Measurements from ENCODE around the gene MLC1.

The MLC1 gene

DNA sequence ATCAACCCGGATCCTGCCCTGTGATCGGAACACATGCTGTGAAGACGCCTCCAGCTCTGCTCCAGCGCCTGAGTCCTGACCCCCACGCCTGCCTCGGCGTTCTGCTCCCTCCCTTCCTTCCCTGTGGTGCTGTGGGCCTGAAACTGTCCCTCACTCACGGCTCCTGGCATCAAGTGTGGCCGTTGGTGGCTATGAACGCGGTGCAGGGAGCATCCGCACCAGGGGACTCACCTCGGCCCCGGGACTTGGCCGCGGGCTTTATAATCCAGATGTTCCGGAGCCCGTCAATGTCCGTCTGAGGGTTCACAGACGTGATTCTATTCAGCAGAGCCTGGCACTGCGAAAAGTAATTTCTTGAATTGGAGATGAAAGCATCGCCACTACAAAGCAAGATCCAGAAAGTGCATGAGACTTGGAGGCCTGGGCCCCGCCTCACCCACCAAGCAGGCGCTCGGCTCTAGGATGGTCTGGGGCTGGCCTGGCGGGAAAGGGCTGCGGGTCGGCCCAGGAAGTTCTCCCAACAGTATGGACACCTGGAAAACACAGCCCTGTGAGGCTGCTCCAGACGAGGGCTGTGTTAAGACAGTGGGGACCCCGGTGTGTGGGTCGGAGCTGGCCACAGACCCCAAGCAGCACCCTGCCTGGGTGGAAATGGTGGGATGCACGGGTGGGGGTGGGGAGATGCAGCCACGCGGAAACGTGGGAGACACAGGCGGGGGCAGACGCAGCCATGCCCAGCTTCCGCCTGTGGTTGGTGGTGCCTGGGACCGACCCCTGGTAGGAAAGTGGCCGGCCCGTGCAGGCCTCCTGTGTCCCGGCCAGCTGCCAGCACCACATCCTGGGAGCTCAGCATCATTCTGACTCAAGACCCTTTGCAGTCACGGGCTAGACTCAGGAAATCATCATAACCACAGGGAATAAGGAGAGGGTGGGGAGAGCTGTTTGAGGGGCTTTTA, 50.8 kb downstream of the MLC1 start:
- DNase-seq = no peak

DNA sequence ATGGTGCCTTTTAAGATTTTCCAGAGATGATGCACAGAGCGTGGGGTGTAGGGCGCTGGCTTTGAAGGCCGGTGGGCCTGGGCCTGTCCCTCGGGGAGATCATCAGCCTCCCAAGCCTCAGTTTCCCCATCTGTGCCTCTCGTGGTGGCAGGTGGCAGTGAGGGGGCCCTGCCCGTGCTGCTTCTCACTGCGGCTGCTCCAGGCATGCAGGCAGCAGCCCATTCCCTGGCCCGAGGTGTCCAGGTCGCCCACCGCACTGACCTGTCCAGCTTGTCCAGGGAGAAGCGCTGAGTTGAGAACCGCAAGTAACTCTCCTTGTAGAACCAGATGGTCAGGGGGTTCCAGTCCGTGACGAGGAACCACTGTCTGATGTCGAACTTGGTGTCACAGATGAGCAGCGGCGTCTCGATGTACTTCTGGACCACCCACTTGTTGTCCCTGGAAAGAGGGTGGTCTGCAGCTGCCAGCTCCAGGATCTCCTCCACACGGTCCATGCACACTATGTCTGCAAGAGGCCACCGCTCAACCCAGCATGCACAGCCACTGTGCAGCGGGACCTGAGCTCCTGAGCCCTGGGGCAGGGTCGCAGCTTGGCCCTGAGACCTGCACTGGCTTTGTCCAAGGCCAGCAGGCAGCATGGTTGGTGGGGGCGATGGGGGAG, 52.2 kb downstream of the MLC1 start:
- no peak for DNase-seq

DNA sequence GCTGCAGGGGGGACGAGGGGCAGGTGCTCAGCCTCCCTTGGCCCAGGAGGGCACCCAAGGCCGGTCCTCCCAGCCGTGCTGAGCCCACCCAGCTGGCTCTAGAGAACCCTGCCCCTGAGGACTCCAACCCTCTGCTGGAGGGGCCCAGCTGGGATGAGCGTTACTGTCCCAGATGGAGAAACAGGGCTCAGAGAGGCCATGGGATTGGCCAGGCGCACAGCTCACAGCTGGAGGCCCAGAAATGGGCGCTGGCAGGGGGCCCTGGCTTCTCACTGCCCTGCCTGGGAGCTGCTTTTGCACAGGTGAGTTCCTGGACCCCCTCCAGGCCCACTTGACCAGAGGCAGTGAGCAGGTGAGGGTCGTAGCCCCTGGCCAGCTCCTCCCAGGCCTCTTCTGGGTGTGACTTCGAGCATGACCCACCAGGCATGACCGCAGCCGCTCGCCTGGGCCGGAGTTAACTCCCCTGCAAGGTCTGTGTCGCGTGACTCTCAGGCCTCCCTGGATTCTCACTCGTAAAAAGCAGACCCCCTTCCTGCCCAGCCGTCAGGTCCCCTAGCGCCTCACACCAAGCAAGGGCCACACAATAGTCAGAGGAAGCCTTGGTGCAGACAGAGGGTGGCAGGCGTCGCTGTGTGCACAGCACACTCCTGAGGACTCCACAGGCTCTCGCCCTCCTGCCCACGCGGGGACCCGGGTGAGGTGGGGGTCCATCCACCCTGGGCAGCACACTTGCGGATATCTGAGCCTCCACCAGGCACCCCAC, 52.9 kb downstream of the MLC1 start:
- no peak for DNase-seq

DNA sequence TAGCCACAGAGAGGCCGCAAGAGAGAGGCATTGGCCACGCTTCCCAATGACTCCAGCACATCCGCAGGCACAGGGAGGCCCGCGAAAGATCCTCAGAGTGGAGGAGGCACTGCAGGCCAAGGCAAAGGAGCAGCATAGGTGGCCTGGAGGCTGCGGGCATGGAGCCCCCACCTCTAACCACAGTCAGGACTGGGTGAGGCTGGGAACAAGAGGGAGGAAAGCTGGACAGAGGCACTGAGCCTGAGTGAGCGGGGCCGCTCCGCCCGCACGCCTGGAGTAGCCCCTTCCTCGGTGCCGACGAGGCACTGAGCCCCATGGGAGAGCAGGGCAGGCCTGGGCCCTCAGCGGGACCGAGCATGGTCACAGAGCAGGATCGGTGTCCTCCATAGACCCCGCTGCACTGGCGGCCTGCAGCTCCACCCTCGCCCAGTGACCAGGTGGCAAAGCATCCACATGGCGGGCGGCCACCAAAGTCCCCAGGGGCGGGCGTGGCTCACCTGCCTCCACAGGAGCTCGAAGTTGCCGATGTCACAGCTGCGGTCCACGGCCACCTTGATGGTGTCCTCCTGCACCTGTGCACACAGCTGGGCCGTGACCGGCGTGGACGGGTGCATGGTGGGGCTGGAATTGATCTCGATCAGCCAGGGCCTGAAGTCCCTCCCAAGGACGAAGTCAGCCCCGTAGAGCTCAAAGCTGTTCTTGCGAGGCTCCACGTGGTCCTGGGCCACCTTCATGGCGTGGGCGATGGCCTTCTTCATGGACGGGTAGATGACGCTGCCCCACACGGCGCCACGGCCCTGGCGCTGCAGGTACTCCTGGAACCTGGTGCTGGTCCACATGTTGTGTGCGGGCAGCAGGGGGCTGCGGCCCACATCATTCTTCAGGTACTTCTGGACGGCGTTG, 53.8 kb downstream of the MLC1 start:
- DNase-seq = no peak

DNA sequence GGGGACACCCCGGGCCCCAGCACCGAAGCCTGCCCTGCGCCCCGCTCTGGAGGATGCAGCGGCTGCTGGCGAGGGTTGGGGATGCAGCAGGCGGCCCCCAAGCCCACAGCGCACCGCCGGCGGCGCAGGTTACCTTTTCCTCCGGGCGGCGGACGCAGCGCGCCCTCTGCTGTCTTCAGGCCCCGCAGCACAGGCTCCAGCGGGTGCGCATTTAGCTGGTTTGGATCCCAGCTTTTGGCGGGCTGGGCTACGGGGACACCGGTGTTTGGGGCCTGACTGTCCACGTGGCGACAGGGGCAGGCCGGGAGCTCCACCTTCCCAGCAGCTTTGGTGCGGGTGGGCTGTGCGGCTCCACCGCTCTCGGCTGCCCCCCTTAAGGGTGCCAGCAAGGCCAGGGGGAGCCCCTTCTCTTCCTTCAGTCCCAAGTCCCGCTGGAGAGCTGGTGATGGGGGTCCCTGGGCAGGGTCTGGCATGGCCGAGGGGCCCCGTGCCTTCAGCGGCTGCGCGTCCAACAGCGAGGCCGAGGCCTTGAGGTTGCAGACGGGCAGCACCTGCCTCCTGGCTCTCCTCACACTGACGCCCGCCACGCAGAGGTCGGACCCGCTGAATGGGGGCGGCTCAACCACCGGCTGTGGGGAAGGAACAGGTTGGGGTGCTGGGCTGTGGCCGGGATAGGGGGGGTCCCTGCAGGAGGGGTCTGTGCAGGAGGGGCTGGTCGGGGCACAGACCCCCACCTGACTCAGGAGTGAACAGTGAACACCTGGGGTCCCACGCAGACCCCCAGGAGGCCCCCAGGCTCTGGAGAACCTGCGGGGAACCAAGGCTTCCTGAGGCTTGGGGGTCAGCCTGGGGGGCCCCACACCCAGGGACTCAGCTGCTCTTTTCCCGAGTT, 54.7 kb downstream of the MLC1 start:
- DNase-seq = no peak

DNA sequence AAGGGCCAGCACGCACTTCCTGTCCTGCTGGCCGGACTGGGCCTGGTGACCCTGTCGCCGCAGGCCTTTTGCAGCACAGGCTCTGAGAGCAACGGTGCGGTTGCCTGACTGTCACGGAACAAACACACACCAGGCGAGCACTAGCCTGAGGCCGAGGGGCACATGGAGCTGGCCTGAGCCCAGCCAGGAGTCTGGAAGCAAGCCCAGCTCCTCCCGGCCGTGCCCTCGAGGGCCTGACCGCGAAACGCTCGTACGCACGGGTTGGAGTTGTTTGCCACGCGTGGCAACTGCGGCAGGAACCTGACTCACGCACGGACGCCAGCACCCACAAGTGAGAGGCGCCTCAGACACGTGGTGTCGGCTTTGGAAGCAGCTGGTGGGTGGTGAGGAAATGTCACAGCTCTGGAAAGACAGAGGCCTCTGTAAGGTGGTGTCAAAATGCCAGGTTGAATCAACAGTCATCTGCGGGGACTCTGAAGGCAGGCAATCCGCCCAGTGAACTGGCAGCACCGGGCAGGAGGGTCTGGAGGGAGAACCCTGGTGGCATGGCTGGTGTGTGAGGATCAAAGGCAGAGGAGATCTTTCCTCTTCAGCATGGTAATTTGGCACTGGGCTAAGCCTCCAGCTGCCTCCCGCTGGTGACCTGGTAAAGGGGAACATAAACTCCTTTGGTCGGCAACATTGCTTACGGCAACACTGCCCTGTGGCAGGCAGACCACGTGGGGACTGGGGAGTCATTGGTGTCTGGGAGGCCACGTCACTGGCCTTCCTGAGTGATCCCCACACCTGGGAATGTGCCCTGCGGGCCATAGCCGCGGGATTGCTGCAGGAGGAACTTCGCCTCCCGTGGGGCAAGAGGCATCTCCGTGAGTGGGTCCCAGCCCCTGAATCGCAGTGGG, 57.3 kb downstream of the MLC1 start:
- no peak for DNase-seq

DNA sequence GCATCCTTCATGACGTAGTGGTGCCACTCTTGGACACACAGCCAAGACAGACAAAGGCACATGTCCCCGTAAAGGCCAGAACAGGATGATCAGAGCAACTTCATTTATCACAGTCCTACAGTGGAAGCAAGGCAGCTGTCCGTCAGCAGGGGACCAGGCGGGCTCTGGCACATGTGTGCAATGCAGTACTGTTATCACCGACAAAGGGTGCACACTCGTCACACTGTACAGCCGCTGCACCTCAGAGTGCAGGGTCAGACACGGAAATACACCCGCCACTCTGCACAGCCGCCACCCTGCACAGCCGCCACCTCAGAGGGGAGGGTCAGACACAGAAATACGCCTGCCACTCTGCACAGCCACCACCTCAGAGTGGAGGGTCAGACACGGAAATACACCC, 59.2 kb downstream of the MLC1 start:
- no peak for DNase-seq

DNA sequence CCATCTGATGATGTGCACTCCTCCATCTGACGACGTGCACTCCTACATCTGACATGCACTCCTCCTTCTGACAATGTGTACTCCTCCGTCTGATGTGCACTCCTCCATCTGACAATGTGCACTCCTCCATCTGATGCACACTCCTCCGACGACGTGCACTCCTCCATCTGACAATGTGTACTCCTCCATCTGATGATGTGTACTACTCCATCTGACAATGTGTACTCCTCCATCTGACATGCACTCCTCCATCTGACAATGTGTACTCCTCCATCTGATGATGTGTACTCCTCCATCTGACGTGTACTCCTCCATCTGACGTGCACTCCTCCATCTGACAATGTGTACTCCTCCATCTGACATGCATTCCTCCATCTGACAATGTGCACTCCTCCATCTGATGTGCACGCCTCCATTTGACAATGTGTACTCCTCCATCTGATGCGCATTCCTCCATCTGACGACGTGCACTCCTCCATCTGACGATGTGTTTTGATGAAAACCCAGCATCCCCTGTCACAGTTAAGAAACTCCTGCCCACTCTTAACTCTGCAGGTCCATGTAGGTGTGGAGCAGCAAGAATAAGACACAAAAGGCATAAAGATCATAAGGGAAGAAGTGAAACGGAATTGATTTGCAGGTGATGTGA, 62.9 kb downstream of the MLC1 start:
- no peak for DNase-seq

DNA sequence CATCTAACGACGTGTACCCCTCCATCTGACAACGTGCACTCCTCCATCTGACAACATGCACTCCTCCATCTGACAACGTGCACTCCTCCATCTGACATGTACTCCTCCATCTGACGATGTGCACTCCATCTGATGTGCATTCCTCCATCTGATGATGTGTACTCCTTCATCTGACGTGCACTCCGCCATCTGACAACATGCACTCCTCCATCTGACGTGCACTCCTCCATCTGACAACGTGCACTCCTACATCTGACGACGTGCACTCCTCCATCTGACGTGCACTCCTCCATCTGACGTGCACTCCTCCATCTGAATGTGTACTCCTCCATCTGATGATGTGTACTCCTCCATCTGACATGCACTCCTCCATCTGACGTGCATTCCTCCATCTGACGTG, 64.6 kb downstream of the MLC1 start:
- DNase-seq = no peak

DNA sequence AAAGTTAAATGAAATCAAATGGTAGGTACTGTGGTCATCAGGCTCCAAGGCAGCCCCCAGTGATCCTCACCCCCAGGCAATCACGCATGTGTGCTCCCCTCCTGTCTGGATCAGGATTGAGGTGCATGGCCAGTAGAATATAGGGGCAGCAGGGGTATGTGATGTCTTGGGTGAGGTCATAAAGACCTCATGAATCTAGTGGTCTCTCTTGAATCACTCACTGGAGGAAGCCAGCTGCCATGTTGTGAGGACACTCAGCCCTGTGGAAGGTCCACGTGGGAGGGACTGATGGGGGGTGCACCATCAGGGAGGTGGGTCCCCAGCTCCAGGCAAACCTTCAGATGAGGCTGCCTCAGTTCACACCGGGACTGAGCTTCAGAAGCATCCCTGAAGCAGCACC, 65.9 kb downstream of the MLC1 start:
- no peak for DNase-seq

DNA sequence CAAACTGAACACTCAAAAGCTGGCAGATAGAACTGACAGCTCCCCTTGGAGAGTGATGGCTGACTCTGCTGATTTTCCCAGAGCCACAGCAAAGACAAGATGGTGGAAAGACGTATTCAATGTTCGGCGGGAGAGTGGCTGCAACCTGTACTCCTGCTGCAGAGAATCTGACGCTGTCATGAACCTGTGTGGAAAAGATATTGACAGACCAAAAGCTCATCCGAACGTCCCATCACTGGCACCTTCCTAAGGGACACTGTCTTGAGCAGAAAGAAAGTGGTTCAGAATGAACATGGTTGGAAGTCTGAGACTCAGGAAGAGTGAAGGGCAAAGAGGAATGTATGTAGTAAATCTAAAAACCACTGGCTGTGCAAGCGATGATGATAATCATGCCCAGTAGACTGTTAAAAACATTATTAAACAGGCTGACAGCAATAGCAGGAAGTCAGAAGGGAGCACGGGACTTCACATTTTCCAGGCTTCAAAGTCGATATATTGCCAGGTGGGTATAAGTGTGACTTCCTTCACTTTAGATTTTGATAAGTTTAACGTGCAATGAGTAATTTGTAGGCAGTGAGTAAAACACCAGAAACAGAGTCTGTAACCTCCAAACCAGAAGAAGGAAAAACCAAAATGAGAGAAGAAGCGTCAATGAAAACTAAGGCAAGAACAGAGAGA, 66.5 kb downstream of the MLC1 start:
- DNase-seq = no peak

DNA sequence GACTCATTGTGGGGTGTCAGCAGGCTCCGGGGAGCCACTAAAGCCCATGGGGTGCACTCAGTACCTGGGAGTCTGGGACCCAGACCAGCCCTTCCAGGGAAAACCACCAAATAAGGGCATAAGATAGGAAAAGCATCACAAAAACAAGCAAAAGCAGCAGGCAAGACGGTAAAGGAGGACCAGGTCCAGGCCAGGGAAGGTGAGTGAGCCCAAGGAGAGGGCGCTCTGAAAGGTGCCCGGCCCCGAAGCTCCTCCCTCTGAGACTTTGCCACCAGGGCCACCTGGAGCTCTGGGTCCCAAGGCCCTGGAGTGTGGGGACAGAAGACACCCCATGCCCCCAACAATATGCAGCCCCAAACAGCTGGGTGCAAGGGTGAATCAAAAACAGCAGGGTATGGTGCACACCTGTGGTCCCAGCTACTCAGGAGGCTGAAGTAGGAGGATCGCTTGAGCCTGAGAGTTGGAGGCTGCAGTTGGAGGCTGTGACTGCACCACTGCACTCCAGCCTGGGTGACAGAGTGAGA, 67.5 kb downstream of the MLC1 start:
- DNase-seq = no peak

DNA sequence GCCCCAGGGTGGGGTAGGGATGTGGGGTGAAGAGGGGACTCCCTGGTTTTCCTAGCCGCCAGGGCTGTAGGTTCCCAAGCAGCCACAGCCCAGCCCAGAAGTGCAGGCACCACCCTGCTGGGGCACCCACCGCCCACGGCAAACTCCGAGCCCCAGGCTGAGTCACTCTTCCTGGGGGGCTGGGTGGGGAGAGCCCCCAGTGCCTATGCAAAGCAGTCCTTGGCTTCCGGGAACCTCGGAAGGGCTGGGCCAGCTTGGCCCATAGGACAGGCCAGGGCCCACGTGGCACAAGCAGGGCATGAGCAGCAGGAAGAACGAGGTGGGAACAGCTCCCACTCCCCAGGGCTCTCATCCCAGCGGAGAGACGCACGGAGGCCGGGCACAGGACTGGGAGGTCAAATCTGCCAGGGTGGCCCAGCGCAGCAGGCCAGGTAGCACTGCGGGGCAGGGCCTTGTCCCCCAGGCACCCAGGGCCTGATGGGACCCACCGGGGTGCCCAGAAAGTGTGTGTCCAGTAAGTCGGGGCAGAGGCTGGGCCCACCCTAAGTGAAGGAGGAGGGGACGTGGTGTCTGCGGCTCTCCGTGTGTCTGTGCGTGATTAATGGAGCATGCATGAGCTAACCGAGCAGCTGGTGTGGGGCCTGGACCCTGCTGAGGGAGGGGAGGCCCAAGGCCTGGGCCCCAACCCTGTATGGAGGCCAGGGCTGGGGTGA, 68.1 kb downstream of the MLC1 start:
- DNase-seq = no peak

DNA sequence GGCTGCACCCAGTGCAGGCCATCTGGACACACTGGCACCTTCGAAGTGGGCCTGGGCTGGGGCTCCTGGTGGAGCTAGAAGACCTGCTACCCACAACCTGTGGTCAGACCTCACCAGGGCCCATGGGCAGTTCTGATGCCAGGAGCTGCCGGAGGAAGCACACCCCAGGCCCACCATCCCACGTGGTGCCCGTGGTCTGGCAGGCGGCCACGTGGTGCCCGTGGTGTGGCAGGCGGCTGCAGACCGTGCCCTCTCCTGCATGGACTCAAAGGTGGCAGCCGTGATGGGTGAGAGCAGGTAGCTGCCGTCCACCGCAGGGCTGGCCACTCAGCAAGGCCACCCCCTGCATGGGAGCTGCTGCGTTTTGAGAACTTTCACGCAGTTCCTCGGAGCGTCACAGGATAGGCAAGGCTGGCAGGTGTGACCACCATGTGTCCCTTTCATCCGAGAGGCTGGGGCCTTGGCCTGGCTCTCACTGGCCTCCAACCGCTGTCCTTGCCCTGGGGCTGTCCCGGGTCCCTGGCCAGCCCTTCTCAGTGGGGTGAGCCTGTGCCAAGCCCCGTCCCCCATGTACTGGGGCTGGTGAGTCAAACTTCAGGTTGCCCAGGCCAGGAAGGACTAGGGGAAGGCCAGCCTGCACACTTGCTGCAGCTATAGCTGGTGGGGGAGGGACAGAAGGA, 68.8 kb downstream of the MLC1 start:
- no peak for DNase-seq

DNA sequence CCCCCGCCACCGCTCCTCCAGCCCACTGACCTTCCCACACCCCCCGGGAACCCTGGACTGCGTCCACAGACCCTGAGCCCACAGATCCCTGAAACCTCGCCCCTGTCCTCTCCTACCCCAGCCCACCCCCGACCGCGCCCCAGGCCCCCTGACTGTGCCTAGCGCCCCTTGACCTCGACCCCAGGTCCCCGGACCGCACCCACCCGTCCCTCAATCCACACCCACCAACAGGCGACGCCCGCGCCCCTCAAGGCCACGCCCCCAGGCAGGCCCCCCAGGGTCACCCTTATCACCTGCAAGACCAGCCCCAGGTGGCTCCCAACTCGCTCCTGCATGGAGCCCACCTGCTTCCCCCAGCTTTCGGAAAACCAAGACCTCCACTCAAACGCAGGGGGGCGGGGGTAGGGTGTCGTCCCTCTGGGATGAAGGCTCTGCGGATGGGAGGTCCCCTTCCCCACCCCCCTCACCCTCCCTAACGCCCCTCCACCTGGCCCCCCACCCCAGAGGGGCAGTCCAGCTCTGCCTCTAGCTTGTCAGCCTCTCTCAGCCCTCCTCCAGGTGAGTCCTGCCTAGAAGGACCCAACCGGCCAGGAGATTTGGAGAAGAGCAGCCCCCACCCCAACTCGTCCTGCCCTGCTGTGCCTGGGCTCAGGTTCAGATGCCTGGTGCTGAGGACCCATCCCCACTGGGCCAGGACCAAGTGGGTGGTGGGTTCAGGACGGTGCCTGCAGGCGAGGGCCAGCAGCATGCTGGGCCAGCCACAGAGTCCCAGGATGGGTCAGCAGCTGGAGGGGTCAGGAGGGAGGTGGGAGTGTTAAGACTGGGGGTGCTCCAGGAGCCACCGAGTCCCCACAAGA, 69.5 kb downstream of the MLC1 start:
- no peak for DNase-seq

DNA sequence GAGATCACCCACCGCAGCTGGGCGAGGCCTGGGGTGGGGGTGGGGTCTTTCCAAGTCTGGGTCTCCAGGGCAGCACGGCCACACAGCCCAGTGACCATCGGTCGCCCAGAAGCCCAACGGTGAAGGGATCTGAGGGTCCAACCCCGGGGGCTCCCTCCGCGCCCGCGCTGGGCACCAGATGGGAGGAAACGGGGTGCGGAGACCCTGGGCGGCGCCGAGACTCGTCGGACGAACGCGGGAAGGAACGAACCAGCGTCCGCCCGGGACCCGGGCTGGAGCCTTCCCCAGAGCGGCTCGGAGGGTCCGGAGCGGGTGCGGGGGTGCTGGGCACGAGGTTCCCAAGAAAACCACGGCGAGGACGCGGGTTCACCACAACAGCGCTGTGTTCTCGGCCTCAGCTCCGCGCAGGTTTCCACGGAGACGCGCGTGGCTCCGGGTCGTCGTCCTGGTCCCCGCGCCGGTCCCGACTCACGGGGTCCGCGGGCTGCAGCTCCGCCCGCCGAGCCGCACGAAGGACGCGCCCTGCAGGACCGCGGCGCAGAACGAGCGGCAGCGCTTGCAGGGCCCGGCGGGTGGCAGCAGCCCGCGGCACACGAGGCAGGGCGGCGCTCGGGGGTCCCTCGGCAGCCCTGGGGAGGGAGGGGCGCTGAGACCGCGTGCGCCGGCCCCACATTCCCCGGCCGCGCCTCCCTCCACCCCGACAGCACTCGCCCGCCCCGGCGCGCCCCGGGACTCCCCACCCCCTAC, 70.4 kb downstream of the MLC1 start:
- DNase-seq = no peak

Measured in NCI-H526 treated with DMSO at 0.1 percent for 48 hours (cell line).